ENCODE measurements around the gene SDK2.

SDK2 gene

DNA sequence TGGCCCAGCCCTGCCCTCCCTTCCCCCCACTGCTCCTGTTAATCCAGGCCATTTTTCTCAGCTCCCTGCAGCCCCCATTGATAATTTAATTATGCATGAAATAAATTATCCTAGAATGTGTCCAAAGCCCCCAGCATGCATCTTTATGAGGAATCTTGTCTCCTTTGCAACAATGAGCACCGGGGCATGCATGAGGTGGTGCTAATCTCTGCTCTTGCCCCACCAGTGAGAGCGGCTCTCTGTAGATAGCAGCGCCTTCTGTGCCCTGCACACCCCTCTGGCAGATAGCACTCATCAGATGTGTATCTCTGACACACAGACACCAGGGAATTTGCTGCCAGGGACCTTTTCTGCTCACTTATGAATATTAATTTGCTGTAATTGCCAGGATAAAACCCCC, 192.2 kb downstream of the SDK2 start:
- DNase-seq (ENCODE audit: low read depth), result no peak

DNA sequence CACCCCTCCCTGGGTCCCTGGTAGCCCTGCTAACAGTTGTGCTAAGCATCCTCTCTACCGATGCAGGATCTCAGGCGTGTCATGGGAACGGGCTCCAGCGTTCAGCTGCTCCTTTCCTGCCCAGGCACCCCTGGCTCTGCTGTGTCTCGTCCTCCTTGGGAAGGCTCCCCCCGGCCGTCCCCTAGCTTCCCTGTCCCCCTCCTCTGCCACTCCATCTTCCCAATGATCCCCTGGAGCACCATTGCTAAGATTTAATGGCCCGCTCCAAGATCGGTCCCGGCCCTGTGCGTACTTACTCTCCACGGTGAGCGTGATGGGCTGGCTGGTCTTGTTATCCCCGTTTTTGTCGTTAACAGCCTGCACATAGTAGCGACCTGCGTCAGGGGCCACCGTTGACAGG, 196.9 kb downstream of the SDK2 start:
- no peak for DNase-seq (ENCODE audit: low read depth)

DNA sequence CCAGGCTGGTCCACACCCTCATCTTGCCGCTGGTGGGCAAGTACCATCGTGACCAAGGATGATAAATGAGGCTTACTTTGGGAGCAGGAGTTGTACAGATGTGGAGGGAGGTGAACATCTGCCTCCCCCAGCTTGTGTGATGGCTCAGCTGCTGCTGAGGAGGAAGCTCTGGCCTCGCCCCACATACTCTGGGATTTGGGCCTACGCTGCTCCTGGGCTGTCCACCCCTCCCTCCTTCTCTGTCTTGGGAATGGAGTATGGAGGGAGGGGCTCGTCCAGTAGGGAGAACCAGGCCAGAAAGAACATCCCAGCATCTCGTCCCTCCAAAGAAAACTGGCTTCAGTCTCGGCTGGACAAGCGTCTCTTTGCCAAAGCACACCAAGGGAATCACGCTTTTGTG, 197.6 kb downstream of the SDK2 start:
- no peak for DNase-seq (ENCODE audit: low read depth)

DNA sequence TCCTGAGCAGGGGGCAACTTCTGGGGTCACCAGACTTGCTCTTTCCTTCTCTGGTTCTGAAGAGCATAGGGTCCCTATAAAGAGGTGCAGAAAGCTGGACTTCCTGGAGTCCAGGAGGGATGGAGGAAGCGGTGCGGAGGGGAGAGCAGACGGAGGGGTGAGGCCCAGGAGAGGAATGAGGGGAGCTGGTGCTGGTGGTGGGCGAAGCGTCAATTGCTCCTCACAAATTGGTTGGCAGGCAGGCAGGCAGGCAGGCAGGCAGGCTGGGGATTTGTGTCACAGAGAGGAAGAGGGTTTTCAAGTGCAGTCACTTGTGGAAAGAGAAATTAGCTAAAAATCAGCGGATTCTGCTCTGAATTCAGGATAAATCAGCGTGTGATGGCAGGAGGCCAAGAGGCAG, 198.8 kb downstream of the SDK2 start:
- no peak for DNase-seq (ENCODE audit: low read depth)

DNA sequence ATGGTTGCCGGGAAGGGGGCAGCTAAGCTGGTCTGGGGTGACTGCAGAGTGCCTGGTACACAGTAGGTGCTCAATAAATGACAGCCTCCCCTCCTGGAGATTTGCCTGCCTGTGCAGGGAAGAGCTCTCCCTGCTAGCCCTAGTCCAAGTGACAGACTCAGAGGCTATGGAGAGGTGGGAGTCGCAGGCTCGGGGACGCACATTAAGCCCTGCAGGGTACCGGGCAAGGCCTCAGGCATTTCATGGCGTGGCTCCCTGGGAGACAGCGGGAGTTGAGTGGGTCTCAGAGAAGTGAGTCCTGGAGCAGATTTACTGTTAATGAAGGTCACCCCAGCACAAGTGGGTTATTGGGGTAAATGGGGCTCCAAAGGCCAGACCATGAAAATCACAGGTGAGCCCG, 200.2 kb downstream of the SDK2 start:
- no peak for DNase-seq (ENCODE audit: low read depth)

DNA sequence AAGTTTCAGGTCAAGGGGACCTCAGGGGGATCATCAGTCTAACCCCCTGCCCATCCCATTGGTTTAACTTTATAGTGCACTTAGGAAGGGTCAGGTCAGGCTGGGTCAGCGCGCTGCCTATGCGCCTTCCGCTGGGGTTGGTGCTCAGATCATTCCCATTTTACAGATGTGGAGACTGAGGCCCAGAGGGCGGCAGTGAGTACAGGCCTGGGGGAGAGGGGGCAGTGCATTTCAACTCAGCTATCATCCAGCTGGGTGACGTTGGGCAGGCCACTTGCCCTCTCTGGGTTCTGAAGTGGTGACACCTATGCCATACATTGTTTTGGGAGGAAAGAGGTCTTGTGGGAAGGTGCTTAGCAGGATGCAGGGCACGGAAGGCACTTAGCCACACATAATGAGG, 204.6 kb downstream of the SDK2 start:
- DNase-seq (ENCODE audit: low read depth), result no peak

DNA sequence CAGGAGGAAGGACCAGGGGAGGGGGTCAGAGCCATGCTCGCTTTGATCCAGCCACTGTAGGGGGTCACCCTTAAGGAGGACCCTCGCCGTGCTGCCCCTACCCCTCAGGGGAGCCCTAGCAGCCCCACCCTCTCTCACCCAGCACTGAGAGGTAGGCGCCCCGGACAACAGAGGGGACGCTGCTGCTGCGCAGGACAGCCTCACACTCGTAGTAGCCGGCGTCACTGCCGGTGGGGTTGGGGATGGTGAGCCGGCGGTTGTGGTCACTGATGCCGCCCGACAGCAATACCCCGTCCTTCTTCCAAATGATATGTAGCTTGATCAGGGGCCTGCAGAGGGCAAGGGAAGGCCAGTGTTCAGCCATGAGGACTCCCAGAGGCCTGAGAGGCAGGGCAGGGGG, 206.4 kb downstream of the SDK2 start:
- no peak for DNase-seq (ENCODE audit: low read depth)

DNA sequence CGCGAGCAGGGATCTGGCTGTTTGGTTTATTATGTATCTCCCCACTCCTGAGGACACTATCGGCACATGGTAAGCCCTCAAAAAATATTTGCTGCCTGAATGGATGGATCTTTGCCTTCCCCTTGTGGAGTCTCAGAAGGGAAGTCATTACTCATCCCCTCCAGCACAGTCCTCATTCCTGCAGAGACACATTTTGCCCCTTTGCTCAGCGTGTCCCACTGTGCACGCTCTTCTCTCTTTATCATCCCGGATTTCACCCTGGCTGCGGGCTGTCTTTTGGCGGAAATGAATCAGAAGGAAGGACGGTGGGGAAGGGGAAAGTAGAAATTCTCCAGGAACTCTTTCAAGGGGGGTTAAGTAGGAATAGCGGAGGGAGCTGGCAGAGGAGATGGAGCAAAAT, 207.3 kb downstream of the SDK2 start:
- no peak for DNase-seq (ENCODE audit: low read depth)

DNA sequence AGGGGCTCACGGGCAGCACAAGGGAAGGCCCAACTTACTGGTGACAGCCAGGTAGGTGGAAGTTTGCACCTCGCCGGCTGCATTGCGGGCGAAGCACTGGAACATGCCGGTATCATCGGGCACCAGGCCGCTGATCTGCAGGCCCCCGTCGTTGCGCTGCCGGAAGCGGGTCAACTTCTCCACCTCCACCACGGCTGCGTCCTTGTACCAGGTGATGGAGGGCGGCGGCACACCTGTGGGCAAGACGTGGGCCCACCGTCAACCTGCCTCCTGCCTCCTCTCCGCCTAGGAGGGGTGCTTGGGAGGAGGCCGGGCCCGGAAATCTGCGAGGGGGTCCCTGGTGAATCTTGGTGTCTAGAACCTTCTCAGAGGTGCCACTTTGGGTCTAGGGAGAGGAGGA, 208.8 kb downstream of the SDK2 start:
- no peak for DNase-seq (ENCODE audit: low read depth)

DNA sequence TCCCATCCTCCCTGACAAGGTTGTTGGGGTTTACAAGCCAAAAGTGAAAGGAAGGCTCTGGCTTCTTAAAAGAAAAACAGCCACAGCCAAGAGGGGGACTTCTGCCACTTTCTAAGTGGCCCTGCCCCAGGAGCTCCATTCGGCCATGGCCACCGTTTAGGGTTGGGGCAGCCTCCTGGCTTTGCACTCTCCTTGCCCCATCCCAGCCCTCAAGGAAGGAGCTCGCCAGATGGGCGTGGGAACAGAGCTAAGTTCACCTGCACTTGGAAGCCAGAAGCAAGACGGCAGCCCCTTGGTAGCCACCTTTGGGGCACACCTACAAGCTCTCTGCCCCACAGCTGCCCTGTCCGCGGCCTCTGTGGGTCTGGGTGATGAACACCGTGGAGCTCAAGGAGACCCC, 210.1 kb downstream of the SDK2 start:
- DNase-seq (ENCODE audit: low read depth), result no peak

DNA sequence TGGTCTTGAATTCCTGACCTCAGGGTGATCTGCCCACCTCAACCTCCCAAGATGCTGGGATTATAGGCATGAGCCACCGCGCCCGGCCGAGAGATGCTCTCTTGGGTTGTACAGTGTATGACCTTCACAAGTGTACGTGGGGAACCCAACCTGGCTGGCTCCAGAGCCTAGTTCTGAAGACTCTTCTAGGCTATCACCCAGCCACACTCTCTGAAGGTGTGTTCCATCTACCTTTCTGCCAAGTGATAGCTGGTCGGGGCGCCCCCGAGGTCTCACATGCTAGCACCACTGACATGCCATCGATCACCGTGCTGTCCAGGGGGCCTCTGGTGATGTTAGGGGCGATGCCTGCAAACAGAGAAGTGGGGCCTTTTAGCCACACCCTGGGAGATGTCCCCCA, 210.7 kb downstream of the SDK2 start:
- DNase-seq (ENCODE audit: low read depth), result no peak

DNA sequence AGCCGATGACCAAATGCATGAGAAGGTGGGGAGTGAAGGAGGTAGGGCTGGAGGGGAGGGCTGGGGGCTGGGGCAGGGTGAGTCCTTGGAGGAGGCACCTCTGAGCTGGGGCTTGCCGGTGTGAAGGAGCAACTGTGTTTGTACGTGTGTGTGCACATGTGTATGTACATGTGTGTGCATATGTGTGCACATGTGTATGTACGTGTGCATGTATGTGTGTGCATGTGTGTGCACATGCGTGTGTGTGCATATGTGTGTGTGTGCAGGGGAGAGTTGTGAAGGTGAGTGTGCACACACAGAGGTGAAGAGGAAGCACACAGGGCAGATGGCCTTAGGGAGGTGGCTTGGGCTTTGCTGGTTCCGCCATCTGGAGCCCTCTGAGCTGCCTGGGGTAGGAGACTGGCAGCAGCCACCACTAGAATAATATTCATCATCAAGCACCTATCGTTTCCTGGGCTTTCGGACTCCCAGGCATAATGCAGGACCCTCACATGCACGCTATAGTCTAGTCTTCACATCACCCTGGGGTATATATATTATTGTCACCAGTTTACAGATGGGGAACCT, 211.5 kb downstream of the SDK2 start:
- DNase-seq (ENCODE audit: low read depth), result no peak

DNA sequence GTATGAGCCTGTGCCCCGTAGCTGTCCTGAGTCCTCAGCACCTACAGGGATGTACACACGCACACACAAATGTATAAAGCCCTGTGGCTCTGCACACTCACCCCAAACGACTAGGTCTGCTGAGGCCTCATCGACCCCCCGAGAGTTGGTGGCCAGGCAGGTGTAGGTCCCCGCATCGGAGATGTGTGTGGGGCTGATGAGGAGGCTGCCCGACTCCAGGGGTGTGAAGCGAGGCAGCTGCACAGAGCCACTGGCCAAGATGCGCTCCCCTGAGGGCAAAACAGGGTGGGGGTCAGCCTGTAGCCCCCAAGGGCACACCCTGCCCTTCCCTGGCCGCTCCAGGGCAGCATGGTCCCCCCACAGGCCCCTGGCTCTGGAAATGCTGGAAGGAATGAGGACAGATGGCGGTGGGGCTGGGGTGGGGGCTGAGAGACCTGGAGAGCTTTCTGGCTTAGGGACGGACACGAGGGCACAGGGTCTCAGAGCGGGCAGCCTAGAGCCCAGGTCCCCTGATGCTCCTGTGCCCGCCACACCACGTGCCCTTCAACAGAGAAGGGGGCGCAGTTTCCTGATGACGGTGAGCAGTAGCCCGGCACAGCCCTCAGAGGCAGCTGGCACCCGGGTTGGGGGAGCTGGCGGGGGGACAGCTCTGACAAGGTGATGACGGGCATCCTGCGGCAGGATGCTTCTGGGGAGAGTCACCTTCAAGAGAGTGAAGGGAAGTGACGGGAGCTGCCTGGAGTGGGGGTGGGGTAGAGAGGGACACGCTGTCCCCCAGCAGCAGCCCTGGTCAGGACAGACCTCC, 212.6 kb downstream of the SDK2 start:
- DNase-seq (ENCODE audit: low read depth), result no peak

DNA sequence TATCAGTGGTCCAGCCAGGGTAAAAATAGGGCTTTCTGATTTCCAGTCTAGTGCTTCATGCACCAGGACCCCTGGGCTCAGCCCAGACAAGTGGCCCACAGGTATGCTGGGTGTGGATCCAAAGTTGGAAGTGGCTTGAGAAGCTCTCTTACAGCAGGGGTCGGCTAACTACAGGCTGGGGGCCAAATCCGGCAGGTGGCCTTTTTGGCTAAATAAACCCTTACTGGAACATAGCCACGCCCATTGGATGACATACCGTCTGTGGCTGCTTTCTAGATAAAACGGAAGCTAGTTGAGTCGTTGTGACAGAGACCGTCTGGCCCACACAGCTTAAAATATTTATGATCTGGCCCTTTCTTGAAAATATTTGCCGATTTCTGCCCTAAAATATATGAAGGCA, 213.4 kb downstream of the SDK2 start:
- DNase-seq (ENCODE audit: low read depth), result no peak

DNA sequence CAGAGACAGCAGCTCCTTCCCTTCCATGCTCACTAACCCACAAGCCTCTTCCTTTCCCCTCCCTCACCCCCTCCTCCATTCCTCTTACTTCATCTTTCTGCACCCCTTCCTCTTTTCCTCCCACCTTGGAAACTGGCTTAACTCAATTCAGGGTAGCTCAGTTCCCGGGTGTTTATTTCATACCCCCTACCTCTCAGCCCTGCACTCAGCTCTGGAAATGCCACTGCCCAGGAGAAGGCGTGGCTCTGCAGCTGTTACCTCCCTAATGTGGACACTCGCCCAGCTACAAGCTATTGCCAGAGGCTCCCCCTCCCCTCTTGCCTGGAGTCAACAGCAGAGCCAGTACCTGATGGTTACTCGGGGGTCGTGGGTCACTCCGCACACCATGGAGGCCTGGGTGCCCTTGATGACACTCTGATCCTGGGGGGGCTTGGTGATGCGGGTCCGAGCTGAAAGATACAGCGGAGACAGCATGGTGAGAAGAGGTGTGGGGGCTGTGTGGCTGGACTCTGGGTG, 214.0 kb downstream of the SDK2 start:
- DNase-seq (ENCODE audit: low read depth), result no peak

DNA sequence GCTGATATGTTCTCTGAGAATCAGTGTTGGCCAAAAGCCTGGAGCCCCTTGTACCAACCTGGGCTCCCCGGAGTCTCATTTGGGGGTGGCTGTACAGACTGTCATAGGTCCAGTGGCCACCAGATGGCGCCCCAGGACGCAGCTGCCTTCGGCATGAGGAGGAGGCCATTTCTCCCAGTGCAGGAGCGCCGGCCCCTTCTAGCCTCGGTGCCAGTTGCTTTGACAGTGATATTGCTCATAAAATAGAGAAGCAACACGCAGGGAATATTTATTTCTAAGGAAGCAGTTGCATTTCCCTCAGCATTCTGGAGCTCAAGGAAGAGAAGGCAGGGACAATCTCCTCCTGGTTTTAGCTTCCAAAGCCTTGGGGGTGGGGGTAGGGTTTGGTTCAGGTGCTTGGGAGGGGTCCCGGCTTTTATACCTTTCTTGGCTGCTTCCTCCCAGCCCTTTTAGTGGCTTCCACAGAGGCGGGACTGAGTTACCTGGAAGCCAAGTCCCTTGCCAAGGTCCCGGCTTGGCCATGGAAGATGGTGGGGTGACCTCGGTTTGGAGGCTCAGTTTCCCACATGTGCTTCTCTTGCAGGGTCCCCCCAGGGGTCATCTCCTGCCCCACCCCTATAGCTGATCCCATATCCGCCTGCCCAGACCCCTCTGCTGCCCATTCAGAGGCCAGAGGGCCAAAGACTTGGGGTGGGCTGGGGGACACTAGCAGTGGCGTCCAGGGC, 214.6 kb downstream of the SDK2 start:
- DNase-seq (ENCODE audit: low read depth), result peak; percentile 42

DNA sequence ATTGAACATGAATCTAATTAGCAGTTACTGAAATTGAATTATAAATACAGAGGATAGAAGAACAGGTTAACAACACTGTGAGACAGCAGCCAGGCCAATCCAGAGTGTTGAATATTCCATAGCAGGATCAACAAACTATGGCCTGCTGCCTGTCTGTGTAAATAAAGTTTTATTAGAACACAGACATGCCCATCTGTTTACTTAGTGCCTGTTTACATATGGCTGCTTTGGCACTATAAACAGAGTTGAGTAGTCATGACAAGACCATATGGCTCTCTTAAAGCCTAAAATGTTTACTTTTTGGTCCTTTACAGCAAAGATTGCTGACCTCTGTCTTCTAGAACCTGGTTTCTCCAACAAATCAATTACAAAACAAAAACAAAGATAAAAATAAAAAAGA, 217.0 kb downstream of the SDK2 start:
- DNase-seq (ENCODE audit: low read depth), result no peak

DNA sequence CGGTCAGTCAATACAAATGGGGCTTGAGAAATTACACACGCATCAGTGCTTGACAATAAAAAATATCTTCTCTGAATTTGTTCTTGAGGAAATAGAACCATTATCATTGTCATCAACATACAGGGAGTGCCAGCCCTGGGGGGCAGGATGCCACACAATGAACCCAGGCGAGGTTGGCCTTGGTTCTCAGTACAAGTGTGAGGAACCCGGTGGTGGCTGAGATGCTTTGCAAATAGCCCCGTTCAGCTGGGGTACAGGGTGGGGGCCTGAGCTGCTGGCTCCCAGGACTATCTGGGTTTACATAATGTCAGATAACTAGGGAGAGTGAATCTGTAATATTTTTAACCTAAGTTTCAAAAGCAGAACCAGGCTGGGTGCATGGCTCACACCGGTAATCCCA, 219.7 kb downstream of the SDK2 start:
- no peak for DNase-seq (ENCODE audit: low read depth)

DNA sequence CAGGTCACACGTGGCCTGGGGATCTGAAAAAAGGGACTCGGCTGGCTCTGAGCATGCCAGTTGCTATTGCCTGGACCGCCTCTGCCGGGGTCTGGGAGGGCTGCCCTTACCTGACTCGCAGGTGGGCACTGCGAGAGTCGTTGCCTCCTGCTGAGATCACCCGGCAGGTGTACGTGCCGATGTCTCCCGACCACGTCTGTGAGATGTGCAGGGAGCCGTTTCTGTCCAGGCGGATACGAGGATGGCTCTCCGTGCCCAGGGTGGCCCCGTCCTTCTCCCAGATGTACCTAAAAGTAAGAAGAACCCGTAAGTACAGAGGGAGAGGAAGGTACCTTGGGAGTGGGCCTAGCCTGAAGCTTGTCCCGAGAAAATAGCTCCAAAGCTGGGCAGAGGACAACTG, 220.4 kb downstream of the SDK2 start:
- no peak for DNase-seq (ENCODE audit: low read depth)

DNA sequence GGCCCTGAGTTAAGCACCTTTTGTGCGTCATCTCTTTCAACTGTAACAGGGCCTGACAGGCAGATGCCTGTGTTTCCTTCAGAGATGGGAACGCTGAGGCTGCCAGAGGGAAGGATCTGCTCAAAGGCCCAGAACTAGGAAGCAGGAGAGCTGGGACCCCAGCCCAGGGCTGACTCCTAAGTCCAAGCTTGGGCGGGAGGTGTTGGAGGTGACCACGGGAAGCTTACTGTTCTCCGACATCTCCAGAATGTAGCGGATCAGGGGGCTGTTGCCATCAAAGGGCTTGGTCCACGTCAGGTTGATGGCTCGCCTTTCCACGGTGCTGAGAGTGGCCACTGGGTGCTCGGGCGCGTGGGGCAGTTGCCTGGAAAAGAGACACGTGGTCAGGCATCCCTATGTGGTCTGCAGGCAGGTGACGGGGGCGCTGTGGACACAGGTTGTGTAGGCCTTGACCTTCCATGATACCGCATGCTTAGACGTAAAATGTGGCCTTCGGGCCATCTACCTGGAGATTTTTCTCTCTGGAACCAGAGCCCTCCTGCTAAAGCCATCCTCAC, 221.0 kb downstream of the SDK2 start:
- no peak for DNase-seq (ENCODE audit: low read depth)

DNA sequence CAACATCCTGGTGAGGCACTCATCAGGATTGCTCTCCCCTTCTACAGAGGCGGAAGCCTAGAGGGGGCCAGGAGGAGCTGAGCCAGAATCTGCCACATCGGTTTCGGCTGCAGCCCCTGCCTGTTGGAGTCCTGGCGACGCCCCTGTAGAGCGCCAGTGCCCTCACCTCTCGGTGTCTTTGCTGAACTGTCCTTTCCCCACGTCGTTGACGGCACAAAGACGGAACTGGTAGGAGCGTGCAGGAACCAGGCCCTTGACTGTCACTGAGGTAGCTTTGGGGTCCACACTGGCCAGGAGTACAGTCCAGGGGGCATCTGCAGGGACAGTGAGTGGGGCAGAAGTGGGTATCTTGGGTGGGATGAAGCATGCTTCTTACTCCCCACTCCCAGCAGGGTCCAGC, 222.1 kb downstream of the SDK2 start:
- no peak for DNase-seq (ENCODE audit: low read depth)

DNA sequence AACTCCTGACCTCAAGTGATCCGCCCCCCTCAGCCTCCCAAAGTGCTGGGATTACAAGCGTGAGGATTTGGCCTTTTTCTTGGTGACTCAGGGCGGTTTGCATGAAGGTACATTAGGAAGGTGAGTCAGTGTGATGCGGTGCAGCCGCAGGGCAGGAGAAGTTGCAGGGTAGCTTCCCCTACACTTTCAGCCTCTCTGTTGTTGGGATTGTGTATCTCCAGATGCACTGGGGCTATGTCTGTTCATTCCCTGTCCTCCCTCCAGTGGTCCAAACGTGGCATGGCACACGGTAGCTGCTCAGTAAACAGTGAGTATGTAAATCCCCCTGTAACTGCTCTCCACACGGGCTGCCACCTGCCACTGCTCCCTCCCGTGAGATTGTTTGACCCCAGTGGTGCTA, 223.3 kb downstream of the SDK2 start:
- DNase-seq (ENCODE audit: low read depth), result no peak

DNA sequence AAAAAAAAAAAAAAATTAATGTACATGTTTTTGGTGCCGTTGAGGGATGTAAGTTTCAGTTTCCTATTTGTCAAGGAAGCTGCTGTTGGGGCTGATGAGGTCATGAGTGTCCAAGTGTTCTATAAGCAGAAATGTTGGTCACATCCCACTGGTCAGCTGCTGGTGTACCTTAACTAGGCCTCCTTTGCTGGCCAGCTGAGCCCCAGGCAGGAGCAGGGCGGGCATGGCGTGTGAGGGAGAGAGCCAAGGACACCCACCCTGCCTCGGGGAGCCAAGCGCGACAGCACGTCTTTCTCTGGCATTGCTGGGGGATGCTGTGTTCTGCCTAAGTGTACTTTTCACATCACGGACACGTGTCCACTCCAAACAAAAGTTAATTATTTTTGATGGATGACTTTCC, 224.4 kb downstream of the SDK2 start:
- no peak for DNase-seq (ENCODE audit: low read depth)
